Vagina (tissue), 2 donors: ENCODE measurements around the gene MMAA.

Experiments
- POLR2A ChIP-seq, 2 donors: fragments of 450-650 bp; IDR thresholded peaks; one replicate each; pipeline ENCODE4 v1.6.1; 2017; ENCODE audit warnings: antibody characterized with exemption in 2 of 2, mild to moderate bottlenecking in 2 of 2, moderate library complexity in 2 of 2
- POLR2AphosphoS5 ChIP-seq, 2 donors: sonication (generic); formaldehyde crosslinking; IDR thresholded peaks; one replicate each; pipeline ENCODE4 v1.9.0; 2017; ENCODE audit warnings: antibody characterized with exemption in 2 of 2, mild to moderate bottlenecking in 2 of 2, low read depth in 1 of 2; ENCODE audit not compliant: insufficient read depth in 1 of 2

- TF ChIP-seq POLR2AphosphoS5 (IDR thresholded peaks at IDR 0.05; ENCODE audit: insufficient read depth in 1 of 2, low read depth in 1 of 2) = no peak
- no peak for TF ChIP-seq POLR2A (IDR thresholded peaks at IDR 0.05)
Measured at GRCh38 chr4:145580906-145581305, 38.3 kb upstream of the MMAA start.
